ENCODE data around the gene RPS14. TPM values are rescaled to one million over a fixed set of nuclear protein-coding genes. Genes with fewer than 3 reads are reported as not detected.
"Not testable (repeated sequence)": the region's sequence is repeated elsewhere in the genome, so short reads cannot be mapped to it uniquely, and the experiment has no call there.

Gene RPS14
- polyA plus RNA-seq, 1 donor (not counting 4 experiments of a cell fraction or from before 2014, with no cell fraction given) = 3,540 TPM

GRCh38 chr5:150428106-150428876, 21.2 kb downstream of the RPS14 start:
- H2AFZ ChIP-seq (ENCODE audit: control insufficient read depth, low read length) = no peak overlapping the region
- DNase-seq (ENCODE audit: low read depth, low spot score) (no peak), FAIRE-seq (no peak)
- no peaks in the 10 kb centered on the region for H3K9me1 ChIP-seq (ENCODE audit: control insufficient read depth, extremely low read depth, insufficient read depth, low read length)
- H3K4me1 ChIP-seq (ENCODE audit: control insufficient read depth, extremely low read depth, insufficient read depth, low read length) = peaks cover 9% of the 10 kb centered on the region
- no peaks in the 10 kb centered on the region for H3K27me3 ChIP-seq (ENCODE audit: control insufficient read depth, extremely low read depth, insufficient read depth, low read length)
- no peak overlapping the region for H3K4me2 ChIP-seq (ENCODE audit: control insufficient read depth, extremely low read depth, insufficient read depth, low read depth, low read length)
- dilution Hi-C loops (cut with MboI; ENCODE audit: extremely low pct_ligation_motif_present, low sequenced_read_pairs) = no loop called here
- H3K36me3 ChIP-seq (ENCODE audit: control insufficient read depth in 2 of 2, extremely low read depth in 1 of 2, insufficient read depth in 2 of 2, low read length in 2 of 2) = no peaks in the 10 kb centered on the region
- no peak for TF ChIP-seq CTCF (optimal IDR thresholded peaks at IDR 0.05 in 1 of 3, IDR thresholded peaks at IDR 0.05 in 1 of 3, conservative IDR thresholded peaks at IDR 0.05 in 1 of 3; ENCODE audit: extremely low read depth in 1 of 3, insufficient read depth in 2 of 3, low read length in 3 of 3)
- no peak for TF ChIP-seq EZH2 (IDR thresholded peaks at IDR 0.05; ENCODE audit: low read length)
- H3K79me2 ChIP-seq (ENCODE audit: control insufficient read depth, insufficient read depth, low read length) = no peaks in the 10 kb centered on the region
- no peaks in the 10 kb centered on the region for H3K9me3 ChIP-seq (ENCODE audit: control insufficient read depth, low read depth, low read length)
- no peak overlapping the region for H3K27ac ChIP-seq (ENCODE audit: control insufficient read depth, insufficient read depth, low read length)
- H4K20me1 ChIP-seq (ENCODE audit: control insufficient read depth, extremely low read depth, insufficient read depth, low read length) = no peaks in the 10 kb centered on the region
- H3K4me3 ChIP-seq (ENCODE audit: control insufficient read depth in 2 of 3, extremely low read depth in 1 of 3, insufficient read depth in 2 of 3, low read depth in 1 of 3, low read length in 3 of 3) = no peak overlapping the region
- no peak overlapping the region for H3K9ac ChIP-seq (ENCODE audit: control insufficient read depth, extremely low read depth, insufficient read depth, low read length)

GRCh38 chr5:150426165-150426564, 23.4 kb downstream of the RPS14 start:
- H3K9me1 ChIP-seq (ENCODE audit: control insufficient read depth, extremely low read depth, insufficient read depth, low read length); H3K9me3 ChIP-seq (ENCODE audit: control insufficient read depth, low read depth, low read length); H4K20me1 ChIP-seq (ENCODE audit: control insufficient read depth, extremely low read depth, insufficient read depth, low read length); DNase-seq (ENCODE audit: low read depth, low spot score); dilution Hi-C loops (cut with MboI; ENCODE audit: extremely low pct_ligation_motif_present, low sequenced_read_pairs); H3K36me3 ChIP-seq (ENCODE audit: control insufficient read depth in 2 of 2, extremely low read depth in 1 of 2, insufficient read depth in 2 of 2, low read length in 2 of 2); H2AFZ ChIP-seq (ENCODE audit: control insufficient read depth, low read length); FAIRE-seq; H3K27me3 ChIP-seq (ENCODE audit: control insufficient read depth, extremely low read depth, insufficient read depth, low read length); H3K27ac ChIP-seq (ENCODE audit: control insufficient read depth, insufficient read depth, low read length); H3K9ac ChIP-seq (ENCODE audit: control insufficient read depth, extremely low read depth, insufficient read depth, low read length); H3K4me1 ChIP-seq (ENCODE audit: control insufficient read depth, extremely low read depth, insufficient read depth, low read length); H3K4me2 ChIP-seq (ENCODE audit: control insufficient read depth, extremely low read depth, insufficient read depth, low read depth, low read length); H3K79me2 ChIP-seq (ENCODE audit: control insufficient read depth, insufficient read depth, low read length); H3K4me3 ChIP-seq (ENCODE audit: control insufficient read depth in 2 of 3, extremely low read depth in 1 of 3, insufficient read depth in 2 of 3, low read depth in 1 of 3, low read length in 3 of 3): not testable (repeated sequence)

GRCh38 chr5:150422758-150423157, 26.8 kb downstream of the RPS14 start:
- Histone ChIP-seq H3K79me2 (ENCODE audit: control insufficient read depth, insufficient read depth, low read length) (no peaks in the 10 kb centered on the region), H3K4me2 (ENCODE audit: control insufficient read depth, extremely low read depth, insufficient read depth, low read depth, low read length) (no peak overlapping the region), H2AFZ (ENCODE audit: control insufficient read depth, low read length) (no peak overlapping the region), H3K36me3 (ENCODE audit: control insufficient read depth in 2 of 2, extremely low read depth in 1 of 2, insufficient read depth in 2 of 2, low read length in 2 of 2) (no peaks in the 10 kb centered on the region), H3K9me3 (ENCODE audit: control insufficient read depth, low read depth, low read length) (no peaks in the 10 kb centered on the region), H3K27me3 (ENCODE audit: control insufficient read depth, extremely low read depth, insufficient read depth, low read length) (no peaks in the 10 kb centered on the region), H3K4me1 (ENCODE audit: control insufficient read depth, extremely low read depth, insufficient read depth, low read length) (no peaks in the 10 kb centered on the region), H3K9me1 (ENCODE audit: control insufficient read depth, extremely low read depth, insufficient read depth, low read length) (no peaks in the 10 kb centered on the region), H3K4me3 (ENCODE audit: control insufficient read depth in 2 of 3, extremely low read depth in 1 of 3, insufficient read depth in 2 of 3, low read depth in 1 of 3, low read length in 3 of 3) (no peak overlapping the region), H4K20me1 (ENCODE audit: control insufficient read depth, extremely low read depth, insufficient read depth, low read length) (no peaks in the 10 kb centered on the region), H3K27ac (ENCODE audit: control insufficient read depth, insufficient read depth, low read length) (no peak overlapping the region), H3K9ac (ENCODE audit: control insufficient read depth, extremely low read depth, insufficient read depth, low read length) (no peak overlapping the region)
- FAIRE-seq (no peak), DNase-seq (ENCODE audit: low read depth, low spot score) (no peak)
- TF ChIP-seq EZH2 (IDR thresholded peaks at IDR 0.05; ENCODE audit: low read length) (no peak), CTCF (optimal IDR thresholded peaks at IDR 0.05 in 1 of 3, IDR thresholded peaks at IDR 0.05 in 1 of 3, conservative IDR thresholded peaks at IDR 0.05 in 1 of 3; ENCODE audit: extremely low read depth in 1 of 3, insufficient read depth in 2 of 3, low read length in 3 of 3) (no peak)
- dilution Hi-C loops (cut with MboI; ENCODE audit: extremely low pct_ligation_motif_present, low sequenced_read_pairs) = no loop called here
